Mucosa of stomach (tissue), 1 donor: ENCODE results near the gene COL23A1.

Experiments used
- H3K27me3 ChIP-seq: one replicate; pipeline ENCODE4 v1.7.0; 2013; ENCODE audit warnings: mild to moderate bottlenecking, low read length; ENCODE audit not compliant: control insufficient read depth, insufficient read depth
- H3K36me3 ChIP-seq: one replicate; pipeline ENCODE4 v1.7.0; 2013; ENCODE audit warnings: low read length; ENCODE audit not compliant: control insufficient read depth, insufficient read depth
- H3K4me1 ChIP-seq: one replicate; pipeline ENCODE4 v1.7.0; 2013; ENCODE audit warnings: mild to moderate bottlenecking, low read length; ENCODE audit not compliant: control insufficient read depth, insufficient read depth
- H3K4me3 ChIP-seq: one replicate; pipeline ENCODE4 v1.7.0; 2013; ENCODE audit warnings: low read length
- H3K9ac ChIP-seq: one replicate; pipeline ENCODE4 v1.7.0; 2013; ENCODE audit warnings: mild to moderate bottlenecking, low read length, moderate library complexity
- H3K9me3 ChIP-seq: one replicate; pipeline ENCODE4 v1.7.0; 2013; ENCODE audit warnings: mild to moderate bottlenecking, low read length, moderate library complexity; ENCODE audit not compliant: control insufficient read depth
- donor health status: Pancreatic carcinoma.

Gene COL23A1

GRCh38 chr5:178419651-178420050 lies 170.5 kb downstream of the COL23A1 start:
- Histone ChIP-seq H3K9me3 (no peaks in the 10 kb centered on the region), H3K9ac (no peak overlapping the region), H3K36me3 (no peaks in the 10 kb centered on the region), H3K27me3 (peaks cover 18% of the 10 kb centered on the region), H3K4me3 (no peak overlapping the region), H3K4me1 (peaks cover 8% of the 10 kb centered on the region)

- Histone ChIP-seq H3K9me3 (no peaks in the 10 kb centered on the region), H3K4me1 (peaks cover 8% of the 10 kb centered on the region), H3K27me3 (peaks cover 18% of the 10 kb centered on the region), H3K4me3 (no peak overlapping the region), H3K36me3 (no peaks in the 10 kb centered on the region), H3K9ac (no peak overlapping the region)
Observed at GRCh38 chr5:178419196-178419595, 171.0 kb downstream of the COL23A1 start.

- Histone ChIP-seq H3K4me3 (no peak overlapping the region), H3K27me3 (peaks cover 18% of the 10 kb centered on the region), H3K4me1 (peaks cover 8% of the 10 kb centered on the region), H3K36me3 (no peaks in the 10 kb centered on the region), H3K9ac (no peak overlapping the region), H3K9me3 (no peaks in the 10 kb centered on the region)
Observed at GRCh38 chr5:178418471-178419010, 171.7 kb downstream of the COL23A1 start.

- Histone ChIP-seq H3K9me3 (no peaks in the 10 kb centered on the region), H3K4me1 (peaks cover 8% of the 10 kb centered on the region), H3K9ac (no peak overlapping the region), H3K36me3 (no peaks in the 10 kb centered on the region), H3K27me3 (peaks cover 18% of the 10 kb centered on the region), H3K4me3 (no peak overlapping the region)
Observed at GRCh38 chr5:178418031-178418430, 172.2 kb downstream of the COL23A1 start.

GRCh38 chr5:178417391-178417811 lies 172.8 kb downstream of the COL23A1 start:
- Histone ChIP-seq H3K4me3 (no peak overlapping the region), H3K4me1 (peaks cover 8% of the 10 kb centered on the region), H3K9me3 (no peaks in the 10 kb centered on the region), H3K27me3 (peaks cover 18% of the 10 kb centered on the region), H3K36me3 (no peaks in the 10 kb centered on the region), H3K9ac (no peak overlapping the region)

- Histone ChIP-seq H3K36me3 (no peaks in the 10 kb centered on the region), H3K27me3 (peaks cover 18% of the 10 kb centered on the region), H3K9ac (no peak overlapping the region), H3K4me1 (peaks cover 8% of the 10 kb centered on the region), H3K4me3 (no peak overlapping the region), H3K9me3 (no peaks in the 10 kb centered on the region)
Observed at GRCh38 chr5:178416919-178417318, 173.3 kb downstream of the COL23A1 start.

- no peaks in the 10 kb centered on the region for H3K36me3 ChIP-seq
- no peaks in the 10 kb centered on the region for H3K9me3 ChIP-seq
- peaks cover 8% of the 10 kb centered on the region for H3K4me1 ChIP-seq
- no peak overlapping the region for H3K4me3 ChIP-seq
- no peak overlapping the region for H3K9ac ChIP-seq
- H3K27me3 ChIP-seq = peaks cover 18% of the 10 kb centered on the region
Observed at GRCh38 chr5:178416206-178416882, 173.8 kb downstream of the COL23A1 start.

GRCh38 chr5:178415353-178415752 lies 174.8 kb downstream of the COL23A1 start:
- H3K4me1 ChIP-seq = peaks cover 8% of the 10 kb centered on the region
- no peak overlapping the region for H3K9ac ChIP-seq
- peaks cover 14% of the 10 kb centered on the region for H3K27me3 ChIP-seq
- no peaks in the 10 kb centered on the region for H3K36me3 ChIP-seq
- H3K9me3 ChIP-seq = no peaks in the 10 kb centered on the region
- H3K4me3 ChIP-seq = no peak overlapping the region

- H3K9ac ChIP-seq = no peak overlapping the region
- no peaks in the 10 kb centered on the region for H3K9me3 ChIP-seq
- peaks cover 8% of the 10 kb centered on the region for H3K27me3 ChIP-seq
- no peak overlapping the region for H3K4me3 ChIP-seq
- H3K36me3 ChIP-seq = no peaks in the 10 kb centered on the region
- H3K4me1 ChIP-seq = peaks cover 8% of the 10 kb centered on the region
Observed at GRCh38 chr5:178413988-178414387, 176.2 kb downstream of the COL23A1 start.

- H3K4me3 ChIP-seq = no peak overlapping the region
- H3K9ac ChIP-seq = no peak overlapping the region
- no peaks in the 10 kb centered on the region for H3K4me1 ChIP-seq
Observed at GRCh38 chr5:178411083-178411482, 179.1 kb downstream of the COL23A1 start.

GRCh38 chr5:178407646-178408045 lies 182.5 kb downstream of the COL23A1 start:
- H3K9ac ChIP-seq = no peak overlapping the region
- H3K36me3 ChIP-seq = no peaks in the 10 kb centered on the region
- H3K4me3 ChIP-seq = no peak overlapping the region
- H3K27me3 ChIP-seq = no peaks in the 10 kb centered on the region
- no peaks in the 10 kb centered on the region for H3K9me3 ChIP-seq
- H3K4me1 ChIP-seq = no peaks in the 10 kb centered on the region

More at GRCh38 chr5:178411083-178411482, 179.1 kb downstream of the COL23A1 start:
- Histone ChIP-seq H3K36me3 (no peaks in the 10 kb centered on the region), H3K9me3 (no peaks in the 10 kb centered on the region), H3K27me3 (no peaks in the 10 kb centered on the region)

- Histone ChIP-seq H3K27me3 (no peaks in the 10 kb centered on the region), H3K9ac (no peak overlapping the region), H3K36me3 (no peaks in the 10 kb centered on the region), H3K4me1 (no peaks in the 10 kb centered on the region), H3K4me3 (no peak overlapping the region), H3K9me3 (no peaks in the 10 kb centered on the region)
Observed at GRCh38 chr5:178404987-178405386, 185.2 kb downstream of the COL23A1 start.
